Suppressor macrophage treated with lipopolysaccharide for 1 hour (primary cell): Measurements from ENCODE around the gene RHOT2.

ENCODE experiments used
- DNase-seq, 3 donors: peaks; one replicate each; pipeline ENCODE4 v3.0.0-alpha.2; 2020 to 2022

RHOT2 gene

GRCh38 chr16:648071-648780, 19.7 kb upstream of the RHOT2 start:
- peak; percentile 49 to 60 (median 51) for DNase-seq

- DNase-seq, result peak; percentile 95 to 98 (median 97)
These were observed 18.9 kb upstream of the RHOT2 start, which contains the start of gene WDR90 for GRCh38 chr16:648781-649589. TSS of gene WDR90 (plus strand) at chr16:649365. CDS start at chr16:649417, 52 bp downstream.

- peak; percentile 20 to 48 (median 29) for DNase-seq
These were observed 18.3 kb upstream of the RHOT2 start for GRCh38 chr16:649631-650030.

GRCh38 chr16:651844-652243, 16.1 kb upstream of the RHOT2 start:
- DNase-seq, result no peak

- no peak for DNase-seq
These were observed 15.3 kb upstream of the RHOT2 start for GRCh38 chr16:652454-653305.

- DNase-seq, result no peak
These were observed 13.9 kb upstream of the RHOT2 start for GRCh38 chr16:654034-654433.

- DNase-seq, result no peak
These were observed 10.4 kb upstream of the RHOT2 start for GRCh38 chr16:657487-657886.

GRCh38 chr16:658679-659571, 9.0 kb upstream of the RHOT2 start:
- DNase-seq, result no peak

GRCh38 chr16:659618-660017, 8.3 kb upstream of the RHOT2 start:
- no peak for DNase-seq

- no peak for DNase-seq
These were observed 7.8 kb upstream of the RHOT2 start for GRCh38 chr16:660132-660458.

GRCh38 chr16:660459-661183, 7.3 kb upstream of the RHOT2 start:
- DNase-seq, result peak; percentile 92 to 97 (median 96)

GRCh38 chr16:661184-661821, 6.6 kb upstream of the RHOT2 start:
- no peak for DNase-seq

- no peak for DNase-seq
These were observed 5.8 kb upstream of the RHOT2 start for GRCh38 chr16:662095-662494.

GRCh38 chr16:662597-662996, 5.3 kb upstream of the RHOT2 start:
- no peak for DNase-seq

- DNase-seq, result no peak
These were observed 1.4 kb upstream of the RHOT2 start for GRCh38 chr16:666572-666971.

GRCh38 chr16:667113-667779, 686 bp upstream of the RHOT2 start:
- no peak for DNase-seq

- DNase-seq, result peak in 2 of 3 donors; percentile 5 to 33
These were observed 713 bp downstream of the RHOT2 start for GRCh38 chr16:668519-669171.

- no peak for DNase-seq
These were observed 1.7 kb downstream of the RHOT2 start for GRCh38 chr16:669666-670065.

GRCh38 chr16:670485-671352, 2.8 kb downstream of the RHOT2 start:
- no peak for DNase-seq
